OCI-LY3 (cell line): ENCODE results near the gene TESMIN.

Experiments
- EZH2phosphoT487 ChIP-seq: fragments of 200-600 bp; shearing (Covaris generic); IDR thresholded peaks from 2 replicates; pipeline ENCODE4 v1.6.1; 2018; ENCODE audit warnings: antibody characterized with exemption, mixed run types, low read depth
- TF ChIP-seq, protein P1 (sequence below): fragments of 200-600, 300-600 bp; sonication (generic); IDR thresholded peaks from 2 replicates; pipeline ENCODE4 v1.5.1; 2014; ENCODE audit warnings: antibody characterized with exemption, low read length, low read depth

DNA sequence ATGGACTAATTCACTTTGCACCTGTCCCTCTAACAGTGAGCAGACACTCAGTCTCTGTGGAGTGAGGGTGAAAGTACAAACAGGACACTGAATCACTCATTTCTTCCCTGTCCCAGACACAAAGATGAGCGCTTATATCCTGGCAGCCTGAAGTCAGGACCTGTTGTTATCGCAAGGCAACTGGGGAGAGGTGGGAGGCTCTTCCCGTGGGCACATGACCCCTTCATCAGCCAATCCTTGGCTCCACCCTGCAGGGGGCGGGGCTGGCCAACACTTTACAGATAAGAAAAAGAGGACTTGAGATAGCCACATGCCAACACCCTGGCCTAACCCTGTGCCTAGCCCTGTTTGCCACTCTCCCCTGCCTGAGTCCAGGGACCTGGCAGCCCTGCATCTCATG is 29.5 kb upstream of the TESMIN start:
- TF ChIP-seq, protein P1, sequence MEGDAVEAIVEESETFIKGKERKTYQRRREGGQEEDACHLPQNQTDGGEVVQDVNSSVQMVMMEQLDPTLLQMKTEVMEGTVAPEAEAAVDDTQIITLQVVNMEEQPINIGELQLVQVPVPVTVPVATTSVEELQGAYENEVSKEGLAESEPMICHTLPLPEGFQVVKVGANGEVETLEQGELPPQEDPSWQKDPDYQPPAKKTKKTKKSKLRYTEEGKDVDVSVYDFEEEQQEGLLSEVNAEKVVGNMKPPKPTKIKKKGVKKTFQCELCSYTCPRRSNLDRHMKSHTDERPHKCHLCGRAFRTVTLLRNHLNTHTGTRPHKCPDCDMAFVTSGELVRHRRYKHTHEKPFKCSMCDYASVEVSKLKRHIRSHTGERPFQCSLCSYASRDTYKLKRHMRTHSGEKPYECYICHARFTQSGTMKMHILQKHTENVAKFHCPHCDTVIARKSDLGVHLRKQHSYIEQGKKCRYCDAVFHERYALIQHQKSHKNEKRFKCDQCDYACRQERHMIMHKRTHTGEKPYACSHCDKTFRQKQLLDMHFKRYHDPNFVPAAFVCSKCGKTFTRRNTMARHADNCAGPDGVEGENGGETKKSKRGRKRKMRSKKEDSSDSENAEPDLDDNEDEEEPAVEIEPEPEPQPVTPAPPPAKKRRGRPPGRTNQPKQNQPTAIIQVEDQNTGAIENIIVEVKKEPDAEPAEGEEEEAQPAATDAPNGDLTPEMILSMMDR = no peak
- TF ChIP-seq EZH2phosphoT487 = no peak
